Naive B cell (primary cell): ENCODE results near the gene CCDC106. TPM values are rescaled to one million over a fixed set of nuclear protein-coding genes. Genes with fewer than 3 reads are reported as not detected.

ENCODE experiments used
- ATAC-seq, 2 donors: fragments of 150-1000 bp; cut with Tn5 transposase; 2 replicates each; pipeline ENCODE4 v1.10.0; 2021; ENCODE audit warnings: low read depth in 2 of 2, mild to moderate bottlenecking in 2 of 2, moderate library complexity in 2 of 2
- DNase-seq: peaks from one replicate; pipeline ENCODE4 v3.0.0; 2022
- H3K27ac Mint-ChIP-seq, 6 donors: one replicate each; pipeline ENCODE4 v1.8.0; 2020 to 2022; ENCODE audit warnings: mild to moderate bottlenecking in 6 of 6, mixed read lengths in 6 of 6, moderate library complexity in 5 of 6, inconsistent platforms in 2 of 6
- H3K27me3 Mint-ChIP-seq, 3 donors: one replicate each; pipeline ENCODE4 v1.8.0; 2021 to 2022; ENCODE audit warnings: mixed read lengths in 3 of 3, mild to moderate bottlenecking in 1 of 3
- H3K36me3 Mint-ChIP-seq, 2 donors: one replicate each; pipeline ENCODE4 v1.8.0; 2020 to 2022; ENCODE audit warnings: mixed read lengths in 2 of 2, inconsistent platforms in 1 of 2, mild to moderate bottlenecking in 1 of 2
- H3K4me1 Mint-ChIP-seq, 3 donors: one replicate each; pipeline ENCODE4 v1.8.0; 2020 to 2022; ENCODE audit warnings: mixed read lengths in 3 of 3, inconsistent platforms in 1 of 3, mild to moderate bottlenecking in 1 of 3, moderate library complexity in 1 of 3
- H3K4me3 Mint-ChIP-seq, 8 donors: one replicate each; pipeline ENCODE4 v1.8.0; 2020 to 2022; ENCODE audit warnings: mild to moderate bottlenecking in 8 of 8, mixed read lengths in 8 of 8, moderate library complexity in 8 of 8, inconsistent platforms in 2 of 8
- H3K9me3 Mint-ChIP-seq, 7 donors: one replicate each; pipeline ENCODE4 v1.8.0; 2020 to 2022; ENCODE audit warnings: mixed read lengths in 7 of 7, mild to moderate bottlenecking in 5 of 7, inconsistent platforms in 2 of 7, moderate library complexity in 1 of 7
- polyA plus RNA-seq, 6 donors: library from polyadenylated mRNA; unstranded; fragments of 300-500 nt; fragmentation: Illumina TruSeq; gene quantifications; one replicate each; pipeline ENCODE4 v1.2.3, GENCODE V29; 2021; ENCODE audit warnings: low read depth in 6 of 6

CCDC106 gene
- polyA plus RNA-seq, 6 donors from 2014 or later, result 8.1 to 13.0 (median 9.7) TPM

DNA sequence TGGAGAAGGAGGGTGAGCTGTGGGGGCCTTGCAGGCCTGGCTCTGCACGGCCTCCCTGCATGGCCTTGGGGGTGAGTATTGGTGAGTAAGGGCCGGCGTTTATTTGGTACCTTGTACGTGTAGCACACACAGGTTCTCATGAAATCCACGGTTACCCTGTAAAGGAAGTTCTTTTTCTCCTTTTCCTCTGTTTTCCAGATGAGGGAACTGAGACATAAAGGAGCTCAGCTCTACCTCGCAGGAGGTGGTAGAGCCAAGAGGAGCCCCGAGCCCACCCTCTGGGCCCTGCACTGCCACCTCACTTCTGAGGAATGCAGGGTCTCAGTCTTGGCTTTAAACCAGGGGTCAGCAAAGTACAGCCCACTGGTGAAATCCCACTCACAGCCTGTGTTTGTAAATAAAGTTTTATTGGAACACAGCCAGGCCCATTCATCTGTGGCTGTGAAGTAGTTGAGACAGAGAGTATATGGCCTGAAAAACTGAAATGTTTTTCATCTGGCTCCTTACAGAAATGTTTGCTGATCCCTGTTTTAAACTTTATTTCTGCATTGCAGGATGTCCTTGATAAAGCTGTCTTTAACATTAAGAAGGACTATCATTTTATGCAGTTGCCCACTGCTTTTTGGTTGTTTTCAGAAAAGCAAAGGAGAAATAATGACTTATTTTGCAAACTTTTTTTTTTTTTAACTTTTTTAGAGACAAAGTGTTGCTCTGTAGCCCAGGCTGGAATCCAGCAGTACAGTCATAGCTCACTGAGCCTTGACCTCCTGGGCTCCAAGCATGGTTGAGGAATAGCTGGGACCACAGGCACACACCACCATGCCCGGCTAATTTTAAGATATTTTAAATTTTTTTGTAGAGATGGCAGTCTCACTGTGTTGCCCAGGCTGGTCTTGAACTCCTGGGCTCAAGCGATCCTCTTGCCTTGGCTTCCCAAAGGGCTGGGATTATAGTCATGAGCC lies 33.4 kb downstream of the CCDC106 start:
- ATAC-seq (no peak), DNase-seq (no peak)
- H3K27ac Mint-ChIP-seq, result peak overlapping the region in 2 of 6 donors; percentile 24 to 96
- H3K4me3 Mint-ChIP-seq, result no peak overlapping the region
- H3K27me3 Mint-ChIP-seq, result no peaks in the 10 kb centered on the region
- no peaks in the 10 kb centered on the region for H3K9me3 Mint-ChIP-seq
- peaks cover 48 to 63% (median 61%) of the 10 kb centered on the region in 3 donors for H3K4me1 Mint-ChIP-seq
- H3K36me3 Mint-ChIP-seq, result peaks cover 8 to 13% of the 10 kb centered on the region in 2 donors

DNA sequence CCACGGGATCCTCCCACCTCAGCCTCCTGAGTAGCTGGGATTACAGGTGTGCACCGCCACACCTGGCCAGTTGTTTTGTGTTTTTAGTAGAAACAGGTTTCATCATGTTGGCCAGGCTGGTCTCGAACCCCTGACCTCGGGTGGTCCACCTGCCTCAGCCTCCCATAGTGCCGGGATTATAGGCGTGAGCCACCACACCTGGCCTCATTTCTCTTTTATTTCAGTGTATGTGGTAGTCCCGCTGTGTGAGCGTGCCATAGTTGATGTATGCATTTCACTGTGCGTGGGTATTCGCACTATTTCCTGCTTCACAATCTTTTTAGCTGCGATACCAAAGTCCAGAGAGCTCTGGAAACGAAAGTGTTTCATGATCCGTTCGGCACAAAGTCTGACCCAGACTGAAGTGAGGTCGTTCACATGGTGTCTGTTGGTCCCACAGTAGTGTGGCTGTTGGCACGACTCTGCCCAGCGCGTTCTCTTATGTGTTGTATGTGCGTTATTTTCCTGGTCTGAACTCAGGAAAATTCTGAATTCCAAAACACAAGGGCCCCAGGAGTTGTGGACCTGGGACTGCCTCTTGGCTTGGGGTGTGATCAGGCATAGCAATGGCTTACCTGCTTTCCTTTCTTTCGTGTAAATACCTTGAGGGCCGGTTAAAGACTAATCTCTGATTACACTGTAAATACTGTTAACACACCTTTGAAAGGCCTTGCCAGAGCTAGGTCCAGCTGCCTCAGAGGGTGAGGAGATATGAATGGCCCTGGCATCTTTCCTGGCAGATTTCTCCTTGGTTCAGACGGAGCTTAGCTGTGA lies 35.6 kb downstream of the CCDC106 start:
- DNase-seq, result no peak
- Mint-ChIP-seq H3K9me3 (no peaks in the 10 kb centered on the region), H3K27me3 (no peaks in the 10 kb centered on the region), H3K36me3 (peaks cover 4 to 7% of the 10 kb centered on the region in 2 donors), H3K4me3 (no peak overlapping the region), H3K27ac (peak overlapping the region in 3 of 6 donors; percentile 15 to 51 (median 20)), H3K4me1 (peaks cover 45 to 57% (median 47%) of the 10 kb centered on the region in 3 donors)
- ATAC-seq, result no peak

DNA sequence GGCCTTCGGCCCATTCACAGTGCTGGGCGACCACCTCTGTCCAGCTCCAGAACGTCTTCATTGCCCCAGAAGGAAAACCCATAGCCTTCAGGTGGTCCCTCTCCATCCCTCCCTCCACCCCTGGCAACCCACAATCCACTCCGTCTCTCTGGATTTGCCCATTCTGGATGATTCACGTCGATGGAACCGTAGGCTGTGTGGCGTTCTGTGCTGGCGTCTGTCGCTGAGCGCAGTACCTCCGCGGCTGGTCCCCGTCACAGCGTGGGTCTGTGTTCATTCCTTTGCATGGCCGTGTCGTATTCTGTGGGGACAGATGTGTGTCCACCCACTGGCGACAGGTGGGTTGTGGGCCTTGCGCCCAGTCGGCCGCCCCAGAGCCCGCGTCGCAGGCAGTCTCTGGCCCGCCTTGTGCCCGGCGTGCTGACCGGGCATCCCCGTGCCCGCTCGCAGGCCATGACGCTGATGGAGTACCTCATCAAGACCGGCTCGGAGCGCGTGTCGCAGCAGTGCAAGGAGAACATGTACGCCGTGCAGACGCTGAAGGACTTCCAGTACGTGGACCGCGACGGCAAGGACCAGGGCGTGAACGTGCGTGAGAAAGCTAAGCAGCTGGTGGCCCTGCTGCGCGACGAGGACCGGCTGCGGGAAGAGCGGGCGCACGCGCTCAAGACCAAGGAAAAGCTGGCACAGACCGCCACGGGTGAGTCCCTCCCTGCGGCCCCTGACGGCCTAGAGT lies 37.1 kb downstream of the CCDC106 start:
- Mint-ChIP-seq H3K27ac (peak overlapping the region in 1 of 6 donors; percentile 72), H3K36me3 (peaks cover 4 to 7% of the 10 kb centered on the region in 2 donors), H3K9me3 (no peaks in the 10 kb centered on the region), H3K4me1 (peaks cover 32 to 48% (median 43%) of the 10 kb centered on the region in 3 donors), H3K4me3 (no peak overlapping the region), H3K27me3 (no peaks in the 10 kb centered on the region)
- DNase-seq, result no peak
- no peak for ATAC-seq

DNA sequence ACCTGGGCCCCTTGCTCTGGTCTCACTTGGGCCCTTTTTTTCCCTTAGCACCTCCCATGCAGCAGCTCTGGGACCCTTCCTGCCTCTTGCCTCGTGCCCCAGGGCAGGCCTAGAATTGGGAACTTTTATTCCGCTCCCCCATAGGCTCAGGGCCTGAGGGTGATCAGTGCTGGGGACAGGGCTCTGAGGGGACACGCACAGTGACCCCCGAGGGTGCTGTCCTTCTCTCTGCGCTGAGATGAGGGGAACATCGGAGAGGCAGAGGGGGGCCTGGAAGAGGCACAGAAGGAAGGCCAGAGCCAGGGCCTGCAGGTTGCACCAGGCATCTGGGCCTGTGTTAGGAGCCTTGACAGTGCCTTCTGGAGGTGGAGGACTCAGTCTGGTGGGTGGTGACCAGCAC lies 37.8 kb downstream of the CCDC106 start:
- peak overlapping the region in 2 of 6 donors; percentile 75 to 86 for H3K27ac Mint-ChIP-seq
- no peak overlapping the region for H3K4me3 Mint-ChIP-seq
- peaks cover 26 to 42% (median 41%) of the 10 kb centered on the region in 3 donors for H3K4me1 Mint-ChIP-seq
- no peaks in the 10 kb centered on the region for H3K9me3 Mint-ChIP-seq
- ATAC-seq (no peak), DNase-seq (no peak)
- no peaks in the 10 kb centered on the region for H3K27me3 Mint-ChIP-seq
- H3K36me3 Mint-ChIP-seq, result peaks cover 3 to 4% of the 10 kb centered on the region in 2 donors

DNA sequence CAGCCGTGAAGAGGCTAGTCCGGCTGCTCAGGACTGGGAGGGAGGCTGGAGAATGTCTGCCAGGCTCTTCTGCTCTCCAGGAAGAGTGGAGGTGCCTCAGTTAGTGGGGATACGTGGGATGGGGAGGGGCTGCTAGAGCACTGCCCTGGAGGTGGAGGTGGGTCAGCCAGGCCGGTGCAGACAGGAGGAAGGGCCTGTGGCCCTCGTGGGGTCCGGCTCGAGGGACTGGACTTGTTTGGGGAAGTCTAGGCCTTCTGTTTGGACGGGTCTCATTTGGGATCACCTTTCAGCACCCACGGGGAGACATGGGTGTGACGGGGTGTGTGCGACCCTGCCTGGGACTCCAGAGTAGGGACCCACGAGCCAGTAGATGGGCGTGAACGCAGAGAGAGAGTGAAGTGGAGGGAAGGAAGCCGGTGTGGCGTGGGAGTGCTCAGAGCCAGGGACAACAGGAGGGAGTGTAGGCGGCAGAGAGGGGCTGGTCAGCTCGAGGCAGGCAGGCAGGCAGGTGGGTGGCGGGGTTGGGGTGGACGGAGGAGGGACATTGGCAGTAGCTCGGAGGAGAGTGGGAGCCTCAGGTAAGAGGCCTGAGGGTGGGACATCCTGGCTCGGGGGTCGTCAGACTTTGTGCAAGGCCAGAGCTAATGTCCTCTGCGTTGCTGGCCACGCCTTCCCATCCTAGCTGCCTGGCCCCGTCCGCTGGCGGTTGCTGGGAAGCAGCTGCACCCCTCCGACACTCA lies 38.5 kb downstream of the CCDC106 start:
- peaks cover 0 to 4% of the 10 kb centered on the region in 2 donors for H3K36me3 Mint-ChIP-seq

DNA sequence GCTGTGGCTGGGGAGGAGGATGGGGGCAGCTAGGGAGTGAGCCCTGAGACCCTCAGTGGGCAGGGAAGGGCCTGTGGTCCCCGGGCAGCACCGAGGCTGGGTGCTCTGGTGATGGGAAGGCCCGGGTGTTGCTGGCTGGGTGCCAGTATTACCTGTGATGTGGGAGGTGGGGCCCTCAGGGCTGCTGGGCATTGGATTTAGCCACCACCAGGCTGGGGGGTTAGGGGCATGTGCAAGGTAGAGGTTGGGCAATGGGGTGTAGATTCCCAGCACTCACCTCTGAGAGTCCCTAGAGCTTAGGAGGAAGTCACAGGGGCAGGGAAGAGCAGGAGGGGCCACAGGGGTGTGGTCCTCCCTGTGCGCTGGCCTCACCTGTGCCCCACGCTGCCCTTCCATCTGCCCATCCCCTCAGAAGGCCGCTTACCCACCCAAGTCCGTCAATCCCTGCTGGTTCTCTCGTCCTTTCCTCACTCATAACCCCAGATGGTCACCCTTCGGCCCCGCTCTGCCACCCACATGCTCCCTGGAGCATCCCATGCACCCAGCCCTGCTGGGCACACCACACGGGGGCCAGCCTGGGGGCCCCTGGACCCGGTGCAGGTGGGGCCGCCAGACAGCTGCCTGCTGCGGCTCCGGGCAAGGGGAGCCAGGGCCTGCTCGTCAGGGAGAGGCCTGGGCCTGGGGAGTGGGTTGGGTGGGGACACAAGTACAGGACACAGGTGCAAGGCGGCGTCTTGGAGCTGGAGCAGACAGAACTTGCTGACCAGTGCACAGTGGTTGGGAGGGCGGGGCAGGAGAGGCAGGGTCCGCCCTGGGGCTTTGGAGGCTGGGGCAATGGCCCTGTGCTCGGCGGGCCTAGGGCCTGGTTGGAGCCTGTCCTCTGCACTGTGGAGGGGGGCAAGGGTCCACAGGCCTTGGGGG lies 39.5 kb downstream of the CCDC106 start:
- Mint-ChIP-seq H3K9me3 (no peaks in the 10 kb centered on the region), H3K4me1 (peaks cover 25 to 39% (median 36%) of the 10 kb centered on the region in 3 donors), H3K27ac (peak overlapping the region in 4 of 6 donors; percentile 22 to 79 (median 69)), H3K4me3 (peak overlapping the region in 1 of 8 donors; percentile 40), H3K27me3 (no peaks in the 10 kb centered on the region), H3K36me3 (peaks cover 0 to 4% of the 10 kb centered on the region in 2 donors)
- no peak for ATAC-seq
- DNase-seq, result no peak

More for the DNA sequence above, 38.5 kb downstream of the CCDC106 start:
- Mint-ChIP-seq H3K4me1 (peaks cover 25 to 40% (median 39%) of the 10 kb centered on the region in 3 donors), H3K9me3 (no peaks in the 10 kb centered on the region), H3K27ac (peak overlapping the region in 3 of 6 donors; percentile 75 to 86 (median 79)), H3K4me3 (peak overlapping the region in 2 of 8 donors; percentile 34 to 61), H3K27me3 (no peaks in the 10 kb centered on the region)
- no peak for ATAC-seq
- DNase-seq, result no peak

DNA sequence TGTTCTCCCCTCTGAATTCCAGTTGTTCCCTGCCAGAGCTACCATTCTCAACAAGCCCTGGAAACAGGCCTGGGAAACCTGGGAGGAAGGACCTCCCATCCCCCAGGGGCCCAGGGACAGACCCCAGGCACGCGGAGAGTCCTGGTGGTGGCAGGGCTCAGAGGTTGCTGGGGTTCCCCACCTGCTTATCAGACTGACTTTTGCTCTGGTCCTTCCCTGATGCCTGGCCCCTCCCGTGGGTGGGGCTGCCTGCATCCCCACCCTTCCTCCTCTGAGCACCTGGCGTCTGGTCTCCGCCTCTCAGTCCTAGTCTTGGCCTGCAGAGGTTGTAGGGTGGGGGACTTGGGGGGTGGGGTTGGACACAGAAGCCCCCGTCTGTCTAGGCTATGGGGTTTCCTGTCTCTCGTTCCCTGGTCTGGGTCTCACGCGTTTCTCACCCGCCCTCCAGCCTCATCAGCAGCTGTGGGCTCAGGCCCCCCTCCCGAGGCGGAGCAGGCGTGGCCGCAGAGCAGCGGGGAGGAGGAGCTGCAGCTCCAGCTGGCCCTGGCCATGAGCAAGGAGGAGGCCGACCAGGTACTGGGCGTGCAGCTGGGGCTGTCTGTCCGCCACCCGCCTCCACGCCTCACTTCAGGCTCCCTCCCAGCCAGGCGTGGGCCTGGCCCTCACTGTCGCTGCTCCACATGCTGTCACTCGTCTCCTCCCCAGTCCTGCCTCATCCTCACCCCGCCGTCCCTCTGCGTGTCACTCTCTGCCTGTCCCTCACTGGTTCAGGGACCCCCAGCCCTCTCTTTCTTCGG lies 40.6 kb downstream of the CCDC106 start:
- Mint-ChIP-seq H3K27ac (peak overlapping the region in 4 of 6 donors; percentile 22 to 91 (median 83)), H3K4me1 (peaks cover 22 to 37% (median 34%) of the 10 kb centered on the region in 3 donors), H3K9me3 (no peaks in the 10 kb centered on the region), H3K27me3 (no peaks in the 10 kb centered on the region), H3K4me3 (peak overlapping the region in 4 of 8 donors; percentile 22 to 54 (median 44)), H3K36me3 (peaks cover 0 to 3% of the 10 kb centered on the region in 2 donors)
- DNase-seq, result peak; percentile 14
- ATAC-seq, result peak; percentile 65 to 68

DNA sequence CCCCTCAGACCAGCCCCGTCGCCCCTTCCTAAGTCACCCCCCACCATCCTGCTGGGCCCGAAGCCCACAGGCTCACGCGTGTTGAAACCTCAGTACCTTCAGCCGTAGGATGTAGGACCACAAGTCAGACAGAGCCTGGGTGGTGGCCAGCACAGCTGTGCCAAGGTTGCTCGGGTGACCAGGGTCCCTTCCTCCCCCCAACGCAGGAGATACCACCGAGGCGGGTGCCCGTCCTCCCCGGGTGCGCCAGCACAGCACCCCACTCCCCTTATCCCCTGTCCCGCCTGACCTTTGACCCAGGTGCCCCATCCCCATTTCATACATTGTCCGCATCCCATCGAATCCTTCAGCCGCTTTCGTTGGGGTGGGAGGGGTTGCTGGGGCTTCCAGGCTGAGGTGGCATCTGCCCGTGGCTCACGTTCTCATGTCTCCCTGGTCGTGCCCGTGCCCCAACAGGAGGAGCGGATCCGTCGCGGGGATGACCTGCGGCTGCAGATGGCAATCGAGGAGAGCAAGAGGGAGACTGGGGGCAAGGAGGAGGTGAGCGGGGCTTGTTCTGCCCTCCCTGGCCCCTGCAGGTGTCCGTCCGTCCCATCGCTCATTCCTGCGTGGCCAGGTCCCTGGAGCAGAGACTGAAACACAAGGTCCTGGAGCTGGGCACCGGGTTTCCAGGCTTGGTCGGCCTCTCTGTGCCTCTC lies 41.5 kb downstream of the CCDC106 start:
- H3K36me3 Mint-ChIP-seq, result no peaks in the 10 kb centered on the region
- H3K4me1 Mint-ChIP-seq, result peaks cover 14 to 33% (median 33%) of the 10 kb centered on the region in 3 donors
- H3K9me3 Mint-ChIP-seq, result no peaks in the 10 kb centered on the region
- H3K27ac Mint-ChIP-seq, result peak overlapping the region in 3 of 6 donors; percentile 47 to 79 (median 67)
- H3K27me3 Mint-ChIP-seq, result no peaks in the 10 kb centered on the region
- H3K4me3 Mint-ChIP-seq, result peak overlapping the region in 2 of 8 donors; percentile 25 to 65
- no peak for DNase-seq
- no peak for ATAC-seq

DNA sequence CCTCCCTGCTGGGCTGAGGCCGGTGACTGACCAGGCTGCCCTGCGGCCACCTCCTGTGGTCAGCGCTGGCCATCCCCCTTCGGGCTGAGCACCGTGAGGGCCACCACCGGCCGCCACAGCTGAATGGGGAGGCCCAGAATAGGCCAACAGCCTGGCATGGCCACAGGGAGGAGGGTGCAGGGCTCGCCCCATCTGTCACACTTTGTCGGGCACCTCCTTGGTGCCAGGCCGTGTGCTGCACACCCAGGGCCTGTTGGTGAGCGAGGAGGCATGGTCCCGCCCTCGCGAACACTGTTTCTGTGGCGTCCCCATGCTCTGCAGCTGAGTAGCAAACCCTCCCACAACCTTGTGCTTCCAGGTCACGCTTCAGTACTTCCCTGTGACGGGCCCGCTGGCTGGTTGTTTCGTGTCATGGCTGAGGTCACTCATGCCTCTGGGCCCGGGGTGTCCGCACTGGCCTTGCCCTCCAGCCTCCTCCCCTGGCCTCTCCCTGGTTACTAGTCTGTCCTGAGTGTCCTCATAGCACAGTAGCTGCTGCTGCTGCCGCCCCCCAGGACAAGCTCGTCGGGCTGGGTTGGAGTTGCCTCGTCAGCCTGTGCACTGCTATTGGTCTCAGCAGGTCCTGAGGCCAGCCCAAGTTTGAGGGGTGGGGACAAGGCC lies 42.2 kb downstream of the CCDC106 start:
- ATAC-seq (no peak), DNase-seq (no peak)
- H3K4me1 Mint-ChIP-seq, result peaks cover 13 to 32% (median 29%) of the 10 kb centered on the region in 3 donors
- no peak overlapping the region for H3K4me3 Mint-ChIP-seq
- H3K36me3 Mint-ChIP-seq, result peaks cover 0 to 4% of the 10 kb centered on the region in 2 donors
- peak overlapping the region in 1 of 6 donors; percentile 19 for H3K27ac Mint-ChIP-seq
- H3K27me3 Mint-ChIP-seq, result no peaks in the 10 kb centered on the region
- no peaks in the 10 kb centered on the region for H3K9me3 Mint-ChIP-seq
